ENCODE data around the gene JMJD6.

The JMJD6 gene

GRCh38 chr17:76688165-76688622, 38.2 kb downstream of the JMJD6 start:
- TF ChIP-seq MAX (IDR thresholded peaks at IDR 0.05) (no peak), NFIC (IDR thresholded peaks at IDR 0.05) (no peak), RAD21 (IDR thresholded peaks at IDR 0.05; ENCODE audit: low read depth) (no peak), USF1 (IDR thresholded peaks at IDR 0.05) (no peak), EGR1 (IDR thresholded peaks at IDR 0.05) (no peak), TAF1 (IDR thresholded peaks at IDR 0.05; ENCODE audit: low read depth) (no peak), EP300 (IDR thresholded peaks at IDR 0.05; ENCODE audit: borderline replicate concordance) (no peak), ZBTB7A (IDR thresholded peaks at IDR 0.05; ENCODE audit: low read depth) (no peak), CEBPB (IDR thresholded peaks at IDR 0.05) (no peak), TCF12 (IDR thresholded peaks at IDR 0.05; ENCODE audit: low read depth) (no peak), CREB1 (IDR thresholded peaks at IDR 0.05; ENCODE audit: low read depth) (no peak), TEAD4 (IDR thresholded peaks at IDR 0.05) (no peak), YY1 (IDR thresholded peaks at IDR 0.05; ENCODE audit: low read depth) (no peak), FOXM1 (IDR thresholded peaks at IDR 0.05; ENCODE audit: borderline replicate concordance, low read depth) (no peak)
- TF ChIP-seq, protein P1, sequence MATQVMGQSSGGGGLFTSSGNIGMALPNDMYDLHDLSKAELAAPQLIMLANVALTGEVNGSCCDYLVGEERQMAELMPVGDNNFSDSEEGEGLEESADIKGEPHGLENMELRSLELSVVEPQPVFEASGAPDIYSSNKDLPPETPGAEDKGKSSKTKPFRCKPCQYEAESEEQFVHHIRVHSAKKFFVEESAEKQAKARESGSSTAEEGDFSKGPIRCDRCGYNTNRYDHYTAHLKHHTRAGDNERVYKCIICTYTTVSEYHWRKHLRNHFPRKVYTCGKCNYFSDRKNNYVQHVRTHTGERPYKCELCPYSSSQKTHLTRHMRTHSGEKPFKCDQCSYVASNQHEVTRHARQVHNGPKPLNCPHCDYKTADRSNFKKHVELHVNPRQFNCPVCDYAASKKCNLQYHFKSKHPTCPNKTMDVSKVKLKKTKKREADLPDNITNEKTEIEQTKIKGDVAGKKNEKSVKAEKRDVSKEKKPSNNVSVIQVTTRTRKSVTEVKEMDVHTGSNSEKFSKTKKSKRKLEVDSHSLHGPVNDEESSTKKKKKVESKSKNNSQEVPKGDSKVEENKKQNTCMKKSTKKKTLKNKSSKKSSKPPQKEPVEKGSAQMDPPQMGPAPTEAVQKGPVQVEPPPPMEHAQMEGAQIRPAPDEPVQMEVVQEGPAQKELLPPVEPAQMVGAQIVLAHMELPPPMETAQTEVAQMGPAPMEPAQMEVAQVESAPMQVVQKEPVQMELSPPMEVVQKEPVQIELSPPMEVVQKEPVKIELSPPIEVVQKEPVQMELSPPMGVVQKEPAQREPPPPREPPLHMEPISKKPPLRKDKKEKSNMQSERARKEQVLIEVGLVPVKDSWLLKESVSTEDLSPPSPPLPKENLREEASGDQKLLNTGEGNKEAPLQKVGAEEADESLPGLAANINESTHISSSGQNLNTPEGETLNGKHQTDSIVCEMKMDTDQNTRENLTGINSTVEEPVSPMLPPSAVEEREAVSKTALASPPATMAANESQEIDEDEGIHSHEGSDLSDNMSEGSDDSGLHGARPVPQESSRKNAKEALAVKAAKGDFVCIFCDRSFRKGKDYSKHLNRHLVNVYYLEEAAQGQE (IDR thresholded peaks at IDR 0.05; ENCODE audit: low read depth) = no peak

- TF ChIP-seq TCF12 (IDR thresholded peaks at IDR 0.05; ENCODE audit: low read depth) = no peak
Observed at GRCh38 chr17:76687298-76688164, 38.9 kb downstream of the JMJD6 start.

GRCh38 chr17:76686538-76687297, 39.7 kb downstream of the JMJD6 start:
- TF ChIP-seq, protein P1 (IDR thresholded peaks at IDR 0.05; ENCODE audit: low read depth) = no peak
- TF ChIP-seq TCF12 (IDR thresholded peaks at IDR 0.05; ENCODE audit: low read depth) (no peak), CEBPB (IDR thresholded peaks at IDR 0.05) (no peak), RAD21 (IDR thresholded peaks at IDR 0.05; ENCODE audit: low read depth) (no peak), MAX (IDR thresholded peaks at IDR 0.05) (no peak), USF1 (IDR thresholded peaks at IDR 0.05) (no peak), TAF1 (IDR thresholded peaks at IDR 0.05; ENCODE audit: low read depth) (no peak), ZBTB7A (IDR thresholded peaks at IDR 0.05; ENCODE audit: low read depth) (no peak), NFIC (IDR thresholded peaks at IDR 0.05) (no peak), TEAD4 (IDR thresholded peaks at IDR 0.05) (no peak), CREB1 (IDR thresholded peaks at IDR 0.05; ENCODE audit: low read depth) (no peak), YY1 (IDR thresholded peaks at IDR 0.05; ENCODE audit: low read depth) (no peak), EP300 (IDR thresholded peaks at IDR 0.05; ENCODE audit: borderline replicate concordance) (no peak)

DNA sequence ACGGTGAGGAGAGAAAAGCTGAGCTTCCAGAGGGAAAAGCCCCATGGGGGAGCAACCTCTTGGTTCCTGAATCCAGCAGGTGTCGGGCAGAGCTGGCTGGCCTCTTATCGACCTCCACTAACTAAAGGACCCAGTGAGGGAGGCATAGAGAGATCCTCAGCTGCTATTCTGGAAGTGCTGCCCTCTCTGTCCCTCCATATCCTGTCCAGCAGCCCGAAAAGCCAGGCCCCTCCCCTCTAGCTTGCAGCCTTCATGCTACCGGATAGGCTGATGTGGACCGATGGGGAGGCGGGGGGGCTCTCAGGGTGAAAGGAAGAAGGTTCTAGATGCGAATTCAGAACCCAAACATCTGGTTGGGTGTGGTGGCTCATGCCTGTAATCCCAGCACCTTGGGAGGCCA, 40.6 kb downstream of the JMJD6 start:
- TF ChIP-seq TCF12 (IDR thresholded peaks at IDR 0.05; ENCODE audit: low read depth) = no peak
- no peak for TF ChIP-seq EGR1 (IDR thresholded peaks at IDR 0.05)
- TF ChIP-seq, protein P1 (IDR thresholded peaks at IDR 0.05; ENCODE audit: low read depth) = no peak
- no peak for TF ChIP-seq MAX (IDR thresholded peaks at IDR 0.05)
- no peak for TF ChIP-seq CEBPB (IDR thresholded peaks at IDR 0.05)
- no peak for TF ChIP-seq EP300 (IDR thresholded peaks at IDR 0.05; ENCODE audit: borderline replicate concordance)
- no peak for TF ChIP-seq TEAD4 (IDR thresholded peaks at IDR 0.05)
- no peak for TF ChIP-seq YY1 (IDR thresholded peaks at IDR 0.05; ENCODE audit: low read depth)
- no peak for TF ChIP-seq RAD21 (IDR thresholded peaks at IDR 0.05; ENCODE audit: low read depth)
- no peak for TF ChIP-seq ZBTB7A (IDR thresholded peaks at IDR 0.05; ENCODE audit: low read depth)
- TF ChIP-seq FOXM1 (IDR thresholded peaks at IDR 0.05; ENCODE audit: borderline replicate concordance, low read depth) = no peak
- TF ChIP-seq CREB1 (IDR thresholded peaks at IDR 0.05; ENCODE audit: low read depth) = no peak
- no peak for TF ChIP-seq USF1 (IDR thresholded peaks at IDR 0.05)
- TF ChIP-seq TAF1 (IDR thresholded peaks at IDR 0.05; ENCODE audit: low read depth) = no peak
- no peak for TF ChIP-seq NFIC (IDR thresholded peaks at IDR 0.05)

All from Ishikawa (cell line).